ENCODE measurements around the gene AARS1. TPM values are rescaled to one million over a fixed set of nuclear protein-coding genes. Genes with fewer than 3 reads are reported as not detected.
"Not testable (repeated sequence)": the region's sequence is repeated elsewhere in the genome, so short reads cannot be mapped to it uniquely, and the experiment has no call there.

AARS1 gene
- polyA plus RNA-seq, 3 donors = 13.9 to 16.6 (median 16.3) TPM

- intact Hi-C loops (cut with micrococcal nuclease); H3K4me1 ChIP-seq (ENCODE audit: control insufficient read depth in 1 of 2, insufficient read depth in 2 of 2, low read length in 2 of 2); H3K9me3 ChIP-seq (replicated peaks in 1 of 2; ENCODE audit: control insufficient read depth in 1 of 2, insufficient read depth in 1 of 2, low read length in 2 of 2); H3K27ac ChIP-seq (ENCODE audit: low read depth in 1 of 2, low read length in 2 of 2); H2AFZ ChIP-seq (ENCODE audit: insufficient read depth, low read depth, low read length, poor library complexity, severe bottlenecking); H3K4me3 ChIP-seq (replicated peaks in 1 of 3; ENCODE audit: low read depth in 2 of 3, low read length in 3 of 3); H3K79me2 ChIP-seq (ENCODE audit: insufficient read depth, low read length); H3K9ac ChIP-seq (ENCODE audit: insufficient read depth, low read length, poor library complexity, severe bottlenecking); H3K27me3 ChIP-seq (ENCODE audit: control insufficient read depth in 2 of 2, insufficient read depth in 2 of 2, low read length in 2 of 2); H3K27ac Mint-ChIP-seq; H3K4me3 Mint-ChIP-seq; H3K27me3 Mint-ChIP-seq (ENCODE audit: low read depth in 3 of 3); H3K4me2 ChIP-seq (replicated peaks; ENCODE audit: extremely low read depth, low read length, poor library complexity, severe bottlenecking); H3K4me1 Mint-ChIP-seq; H3K9me3 Mint-ChIP-seq; H4K20me1 ChIP-seq (ENCODE audit: insufficient read depth, low read length): not testable (repeated sequence)
- H3K36me3 ChIP-seq (replicated peaks in 1 of 2; ENCODE audit: control insufficient read depth in 1 of 2, insufficient read depth in 2 of 2, low read length in 2 of 2) = peaks cover 6 to 11% of the 10 kb centered on the region in 2 donors
- H3K36me3 Mint-ChIP-seq = peaks cover 13 to 32% of the 10 kb centered on the region in 2 donors
- peak; percentile 21 to 57 (median 38) for DNase-seq
These were observed 50.5 kb downstream of the AARS1 start for GRCh38 chr16:70238773-70239172.

- H3K27ac ChIP-seq (ENCODE audit: low read depth in 1 of 2, low read length in 2 of 2); H3K4me3 ChIP-seq (replicated peaks in 1 of 3; ENCODE audit: low read depth in 2 of 3, low read length in 3 of 3); H4K20me1 ChIP-seq (ENCODE audit: insufficient read depth, low read length); H3K27me3 ChIP-seq (ENCODE audit: control insufficient read depth in 2 of 2, insufficient read depth in 2 of 2, low read length in 2 of 2); H3K9me3 ChIP-seq (replicated peaks in 1 of 2; ENCODE audit: control insufficient read depth in 1 of 2, insufficient read depth in 1 of 2, low read length in 2 of 2); intact Hi-C loops (cut with micrococcal nuclease); H3K79me2 ChIP-seq (ENCODE audit: insufficient read depth, low read length); H3K9ac ChIP-seq (ENCODE audit: insufficient read depth, low read length, poor library complexity, severe bottlenecking); DNase-seq; H2AFZ ChIP-seq (ENCODE audit: insufficient read depth, low read depth, low read length, poor library complexity, severe bottlenecking); H3K27ac Mint-ChIP-seq; H3K27me3 Mint-ChIP-seq (ENCODE audit: low read depth in 3 of 3); H3K4me3 Mint-ChIP-seq; H3K4me2 ChIP-seq (replicated peaks; ENCODE audit: extremely low read depth, low read length, poor library complexity, severe bottlenecking); H3K4me1 ChIP-seq (ENCODE audit: control insufficient read depth in 1 of 2, insufficient read depth in 2 of 2, low read length in 2 of 2); H3K9me3 Mint-ChIP-seq; H3K4me1 Mint-ChIP-seq: not testable (repeated sequence)
- WGBS (ENCODE audit: insufficient coverage) = no CpG with 5 or more reads among the region's 3 CpGs
- peaks cover 17 to 51% of the 10 kb centered on the region in 2 donors for H3K36me3 ChIP-seq (replicated peaks in 1 of 2; ENCODE audit: control insufficient read depth in 1 of 2, insufficient read depth in 2 of 2, low read length in 2 of 2)
- peaks cover 39 to 56% of the 10 kb centered on the region in 2 donors for H3K36me3 Mint-ChIP-seq
These were observed 57.5 kb downstream of the AARS1 start for GRCh38 chr16:70231831-70232230.

- H3K79me2 ChIP-seq (ENCODE audit: insufficient read depth, low read length); H3K9me3 Mint-ChIP-seq; DNase-seq; H3K27me3 Mint-ChIP-seq (ENCODE audit: low read depth in 3 of 3); H3K9me3 ChIP-seq (replicated peaks in 1 of 2; ENCODE audit: control insufficient read depth in 1 of 2, insufficient read depth in 1 of 2, low read length in 2 of 2); H3K27ac ChIP-seq (ENCODE audit: low read depth in 1 of 2, low read length in 2 of 2); H3K27me3 ChIP-seq (ENCODE audit: control insufficient read depth in 2 of 2, insufficient read depth in 2 of 2, low read length in 2 of 2); H3K4me2 ChIP-seq (replicated peaks; ENCODE audit: extremely low read depth, low read length, poor library complexity, severe bottlenecking); H3K4me1 ChIP-seq (ENCODE audit: control insufficient read depth in 1 of 2, insufficient read depth in 2 of 2, low read length in 2 of 2); H3K4me3 ChIP-seq (replicated peaks in 1 of 3; ENCODE audit: low read depth in 2 of 3, low read length in 3 of 3); H2AFZ ChIP-seq (ENCODE audit: insufficient read depth, low read depth, low read length, poor library complexity, severe bottlenecking); H3K27ac Mint-ChIP-seq; intact Hi-C loops (cut with micrococcal nuclease); H3K9ac ChIP-seq (ENCODE audit: insufficient read depth, low read length, poor library complexity, severe bottlenecking); H3K4me3 Mint-ChIP-seq; H3K4me1 Mint-ChIP-seq; H4K20me1 ChIP-seq (ENCODE audit: insufficient read depth, low read length): not testable (repeated sequence)
- peaks cover 42 to 55% of the 10 kb centered on the region in 2 donors for H3K36me3 Mint-ChIP-seq
- peaks cover 14 to 45% of the 10 kb centered on the region in 2 donors for H3K36me3 ChIP-seq (replicated peaks in 1 of 2; ENCODE audit: control insufficient read depth in 1 of 2, insufficient read depth in 2 of 2, low read length in 2 of 2)
These were observed 63.3 kb downstream of the AARS1 start for GRCh38 chr16:70226024-70226423.

GRCh38 chr16:70225430-70225829, 63.9 kb downstream of the AARS1 start:
- H4K20me1 ChIP-seq (ENCODE audit: insufficient read depth, low read length); H3K27ac ChIP-seq (ENCODE audit: low read depth in 1 of 2, low read length in 2 of 2); H3K4me3 Mint-ChIP-seq; H3K9ac ChIP-seq (ENCODE audit: insufficient read depth, low read length, poor library complexity, severe bottlenecking); H3K27me3 ChIP-seq (ENCODE audit: control insufficient read depth in 2 of 2, insufficient read depth in 2 of 2, low read length in 2 of 2); H3K4me3 ChIP-seq (replicated peaks in 1 of 3; ENCODE audit: low read depth in 2 of 3, low read length in 3 of 3); H3K4me1 ChIP-seq (ENCODE audit: control insufficient read depth in 1 of 2, insufficient read depth in 2 of 2, low read length in 2 of 2); intact Hi-C loops (cut with micrococcal nuclease); H3K79me2 ChIP-seq (ENCODE audit: insufficient read depth, low read length); H3K4me2 ChIP-seq (replicated peaks; ENCODE audit: extremely low read depth, low read length, poor library complexity, severe bottlenecking); H3K9me3 Mint-ChIP-seq; H2AFZ ChIP-seq (ENCODE audit: insufficient read depth, low read depth, low read length, poor library complexity, severe bottlenecking); DNase-seq; H3K9me3 ChIP-seq (replicated peaks in 1 of 2; ENCODE audit: control insufficient read depth in 1 of 2, insufficient read depth in 1 of 2, low read length in 2 of 2); H3K27ac Mint-ChIP-seq; H3K27me3 Mint-ChIP-seq (ENCODE audit: low read depth in 3 of 3); H3K4me1 Mint-ChIP-seq: not testable (repeated sequence)
- H3K36me3 ChIP-seq (replicated peaks in 1 of 2; ENCODE audit: control insufficient read depth in 1 of 2, insufficient read depth in 2 of 2, low read length in 2 of 2) = peaks cover 14 to 41% of the 10 kb centered on the region in 2 donors
- H3K36me3 Mint-ChIP-seq = peaks cover 42 to 55% of the 10 kb centered on the region in 2 donors
- no CpG with 5 or more reads among the region's 4 CpGs for WGBS (ENCODE audit: insufficient coverage)

All from CD14-positive monocyte (primary cell).